ENCODE data around the gene HOXA3. TPM values are rescaled to one million over a fixed set of nuclear protein-coding genes. Genes with fewer than 3 reads are reported as not detected.

The HOXA3 gene
- total and polyA plus RNA-seq, 4 experiments from 2014 or later: 0.07 TPM; not detected in 3

- intact Hi-C loops (cut with micrococcal nuclease): no loop called here
- Histone ChIP-seq H3K36me3 (ENCODE audit: insufficient read depth, low read length) (no peaks in the 10 kb centered on the region), H3K27me3 (ENCODE audit: insufficient read depth, low read length) (peaks cover 94% of the 10 kb centered on the region), H3K4me3 (ENCODE audit: low read length in 2 of 2) (no peak overlapping the region), H3K9me3 (ENCODE audit: control insufficient read depth in 1 of 2, low read length in 2 of 2) (no peaks in the 10 kb centered on the region), H3K27ac (ENCODE audit: low read depth, low read length) (no peak overlapping the region), H3K4me1 (ENCODE audit: insufficient read depth, low read length) (peaks cover 69% of the 10 kb centered on the region)
- H3K27ac Mint-ChIP-seq: peak overlapping the region in 1 of 7 donors; percentile 89
- H3K36me3 Mint-ChIP-seq: peaks cover 0 to 1% of the 10 kb centered on the region in 2 donors
- H3K9me3 Mint-ChIP-seq: peaks cover 0 to 13% (median 1%) of the 10 kb centered on the region in 8 donors
- H3K27me3 Mint-ChIP-seq: peaks cover 76 to 80% of the 10 kb centered on the region in 2 donors
- DNase-seq: no peak
- POLR2A ChIA-PET (ENCODE audit: partially characterized antibody): interaction anchor here (1.6 to 1.7 kb wide), 2 partner anchors 7 to 24 kb away, joined by 3 to 5 read pairs; partner anchors contain the start of gene HOXA9
- peak overlapping the region in 6 of 8 donors; percentile 35 to 77 (median 57) for H3K4me3 Mint-ChIP-seq
- CTCF ChIA-PET (ENCODE audit: partially characterized antibody): interaction anchor here (0.9 to 4.9 kb wide), 3 partner anchors 9 to 23 kb away, joined by 3 to 38 read pairs (median 3); no protein-coding TSS in a partner anchor
- peaks cover 32 to 81% (median 52%) of the 10 kb centered on the region in 4 donors for H3K4me1 Mint-ChIP-seq
Observed at GRCh38 chr7:27189295-27189996, 37.1 kb upstream of the HOXA3 start.

GRCh38 chr7:27188386-27189294, 36.3 kb upstream of the HOXA3 start:
- H3K4me3 ChIP-seq (ENCODE audit: low read length in 2 of 2): peak overlapping the region; percentile 15 to 39
- ChIA-PET CTCF (ENCODE audit: partially characterized antibody) (interaction anchor here (1.5 to 4.9 kb wide), 3 partner anchors 10 to 27 kb away, joined by 3 to 38 read pairs (median 15); no protein-coding TSS in a partner anchor), POLR2A (ENCODE audit: partially characterized antibody) (interaction anchor here (1.3 to 1.7 kb wide), 3 partner anchors 9 to 11 kb away, joined by 3 to 7 read pairs (median 4); partner anchors contain the start of gene HOXA13)
- peaks cover 74 to 79% of the 10 kb centered on the region in 2 donors for H3K27me3 Mint-ChIP-seq
- DNase-seq: no peak
- H3K4me3 Mint-ChIP-seq: peak overlapping the region; percentile 67 to 85 (median 70)
- H3K36me3 ChIP-seq (ENCODE audit: insufficient read depth, low read length): no peaks in the 10 kb centered on the region
- no peak overlapping the region for H3K27ac ChIP-seq (ENCODE audit: low read depth, low read length)
- peak overlapping the region in 4 of 7 donors; percentile 43 to 89 (median 70) for H3K27ac Mint-ChIP-seq
- H3K27me3 ChIP-seq (ENCODE audit: insufficient read depth, low read length): peaks cover 91% of the 10 kb centered on the region
- peaks cover 32 to 85% (median 54%) of the 10 kb centered on the region in 4 donors for H3K4me1 Mint-ChIP-seq
- intact Hi-C loops (cut with micrococcal nuclease): no loop called here
- H3K9me3 ChIP-seq (ENCODE audit: control insufficient read depth in 1 of 2, low read length in 2 of 2): no peaks in the 10 kb centered on the region
- peaks cover 0 to 1% of the 10 kb centered on the region in 2 donors for H3K36me3 Mint-ChIP-seq
- H3K9me3 Mint-ChIP-seq: peaks cover 0 to 13% (median 1%) of the 10 kb centered on the region in 8 donors
- H3K4me1 ChIP-seq (ENCODE audit: insufficient read depth, low read length): peaks cover 75% of the 10 kb centered on the region

- peak overlapping the region in 4 of 7 donors; percentile 15 to 89 (median 57) for H3K27ac Mint-ChIP-seq
- H3K27me3 Mint-ChIP-seq: peaks cover 74 to 78% of the 10 kb centered on the region in 2 donors
- Histone ChIP-seq H3K36me3 (ENCODE audit: insufficient read depth, low read length) (no peaks in the 10 kb centered on the region), H3K27ac (ENCODE audit: low read depth, low read length) (no peak overlapping the region), H3K27me3 (ENCODE audit: insufficient read depth, low read length) (peaks cover 91% of the 10 kb centered on the region), H3K4me3 (ENCODE audit: low read length in 2 of 2) (peak overlapping the region in 1 of 2 donors; percentile 15), H3K4me1 (ENCODE audit: insufficient read depth, low read length) (peaks cover 72% of the 10 kb centered on the region), H3K9me3 (ENCODE audit: control insufficient read depth in 1 of 2, low read length in 2 of 2) (no peaks in the 10 kb centered on the region)
- intact Hi-C loops (cut with micrococcal nuclease): no loop called here
- ChIA-PET CTCF (ENCODE audit: partially characterized antibody) (interaction anchor here (0.9 to 4.9 kb wide), 8 partner anchors 8 to 823 kb away, joined by 3 to 38 read pairs (median 6); no protein-coding TSS in a partner anchor), POLR2A (ENCODE audit: partially characterized antibody) (interaction anchor here (1.3 to 3.1 kb wide), 6 partner anchors 8 to 21 kb away, joined by 3 to 9 read pairs (median 6); partner anchors contain the start of gene HOXA13)
- no peak for DNase-seq
- H3K4me1 Mint-ChIP-seq: peaks cover 31 to 81% (median 50%) of the 10 kb centered on the region in 4 donors
- H3K9me3 Mint-ChIP-seq: peaks cover 0 to 13% (median 1%) of the 10 kb centered on the region in 8 donors
- peak overlapping the region; percentile 67 to 85 (median 72) for H3K4me3 Mint-ChIP-seq
- peaks cover 0 to 1% of the 10 kb centered on the region in 2 donors for H3K36me3 Mint-ChIP-seq
Observed at GRCh38 chr7:27187475-27188385, 35.3 kb upstream of the HOXA3 start.

GRCh38 chr7:27186668-27187474, 34.5 kb upstream of the HOXA3 start:
- DNase-seq: no peak

GRCh38 chr7:27185854-27186667, 33.7 kb upstream of the HOXA3 start:
- DNase-seq: no peak
- POLR2A ChIA-PET (ENCODE audit: partially characterized antibody): interaction anchor here (1.0 to 3.1 kb wide), 5 partner anchors 9 to 986 kb away, joined by 3 to 9 read pairs (median 5); no protein-coding TSS in a partner anchor
- Histone ChIP-seq H3K4me1 (ENCODE audit: insufficient read depth, low read length) (peaks cover 59% of the 10 kb centered on the region), H3K27me3 (ENCODE audit: insufficient read depth, low read length) (peaks cover 82% of the 10 kb centered on the region), H3K27ac (ENCODE audit: low read depth, low read length) (no peak overlapping the region), H3K36me3 (ENCODE audit: insufficient read depth, low read length) (no peaks in the 10 kb centered on the region), H3K4me3 (ENCODE audit: low read length in 2 of 2) (no peak overlapping the region), H3K9me3 (ENCODE audit: control insufficient read depth in 1 of 2, low read length in 2 of 2) (no peaks in the 10 kb centered on the region)
- peaks cover 0 to 11% (median 1%) of the 10 kb centered on the region in 8 donors for H3K9me3 Mint-ChIP-seq
- peaks cover 0 to 1% of the 10 kb centered on the region in 2 donors for H3K36me3 Mint-ChIP-seq
- peaks cover 67 to 78% of the 10 kb centered on the region in 2 donors for H3K27me3 Mint-ChIP-seq
- peak overlapping the region in 6 of 7 donors; percentile 57 to 89 (median 68) for H3K27ac Mint-ChIP-seq
- peaks cover 28 to 70% (median 44%) of the 10 kb centered on the region in 4 donors for H3K4me1 Mint-ChIP-seq
- CTCF ChIA-PET (ENCODE audit: partially characterized antibody): interaction anchor here (1.6 to 4.9 kb wide), 6 partner anchors 8 to 503 kb away, joined by 5 to 38 read pairs (median 8); no protein-coding TSS in a partner anchor
- peak overlapping the region; percentile 67 to 88 (median 77) for H3K4me3 Mint-ChIP-seq
- intact Hi-C loops (cut with micrococcal nuclease): no loop called here

More at GRCh38 chr7:27186668-27187474, 34.5 kb upstream of the HOXA3 start:
- Histone ChIP-seq H3K4me1 (ENCODE audit: insufficient read depth, low read length) (peaks cover 65% of the 10 kb centered on the region), H3K9me3 (ENCODE audit: control insufficient read depth in 1 of 2, low read length in 2 of 2) (no peaks in the 10 kb centered on the region), H3K27ac (ENCODE audit: low read depth, low read length) (no peak overlapping the region), H3K27me3 (ENCODE audit: insufficient read depth, low read length) (peaks cover 90% of the 10 kb centered on the region), H3K36me3 (ENCODE audit: insufficient read depth, low read length) (no peaks in the 10 kb centered on the region), H3K4me3 (ENCODE audit: low read length in 2 of 2) (no peak overlapping the region)
- ChIA-PET POLR2A (ENCODE audit: partially characterized antibody) (interaction anchor here (1.0 to 3.1 kb wide), 5 partner anchors 9 to 987 kb away, joined by 3 to 9 read pairs (median 7); partner anchors contain the start of gene HOXA13), CTCF (ENCODE audit: partially characterized antibody) (interaction anchor here (0.9 to 4.9 kb wide), 8 partner anchors 8 to 822 kb away, joined by 3 to 38 read pairs (median 6); no protein-coding TSS in a partner anchor)
- intact Hi-C loops (cut with micrococcal nuclease): no loop called here
- Mint-ChIP-seq H3K27ac (peak overlapping the region in 4 of 7 donors; percentile 15 to 89 (median 58)), H3K9me3 (peaks cover 0 to 11% (median 1%) of the 10 kb centered on the region in 8 donors), H3K4me1 (peaks cover 28 to 77% (median 44%) of the 10 kb centered on the region in 4 donors), H3K36me3 (peaks cover 0 to 1% of the 10 kb centered on the region in 2 donors), H3K4me3 (peak overlapping the region in 7 of 8 donors; percentile 21 to 88 (median 76)), H3K27me3 (peaks cover 73 to 78% of the 10 kb centered on the region in 2 donors)
